Endothelial cell (in vitro differentiated cells): ENCODE measurements around the gene CTNNA2. TPM values are rescaled to one million over a fixed set of nuclear protein-coding genes. Genes with fewer than 3 reads are reported as not detected.
A peak's percentile ranks its signal among the peaks of the same experiment; 100 is the strongest.

ENCODE experiments used
- DNase-seq: peaks from one replicate; pipeline ENCODE4 v3.0.0; 2021; ENCODE audit warnings: low spot score
- H3K27ac Mint-ChIP-seq: one replicate; pipeline ENCODE4 v1.8.0; 2021; ENCODE audit warnings: mixed read lengths, inconsistent platforms; ENCODE audit not compliant: unreplicated experiment
- H3K27me3 Mint-ChIP-seq: one replicate; pipeline ENCODE4 v1.8.0; 2021; ENCODE audit warnings: mild to moderate bottlenecking, moderate library complexity, mixed read lengths, inconsistent platforms; ENCODE audit not compliant: unreplicated experiment
- H3K36me3 Mint-ChIP-seq: one replicate; pipeline ENCODE4 v1.8.0; 2021; ENCODE audit warnings: mild to moderate bottlenecking, low read depth, mixed read lengths, inconsistent platforms; ENCODE audit not compliant: unreplicated experiment
- H3K4me1 Mint-ChIP-seq: one replicate; pipeline ENCODE4 v1.8.0; 2021; ENCODE audit warnings: mild to moderate bottlenecking, mixed read lengths, inconsistent platforms; ENCODE audit not compliant: unreplicated experiment
- H3K4me3 Mint-ChIP-seq: one replicate; pipeline ENCODE4 v1.8.0; 2021; ENCODE audit warnings: mild to moderate bottlenecking, mixed read lengths, inconsistent platforms; ENCODE audit not compliant: unreplicated experiment
- H3K9me3 Mint-ChIP-seq: one replicate; pipeline ENCODE4 v1.8.0; 2021; ENCODE audit warnings: mixed read lengths, inconsistent platforms; ENCODE audit not compliant: unreplicated experiment
- total RNA-seq: library from RNA; stranded (reverse); fragmentation: NEBNext Ultra II Directional; extraction: Animal tissue kit (Norgen Biotek cat#: 25700); gene quantifications from one replicate; pipeline ENCODE4 v1.2.1, GENCODE V29; 2021; ENCODE audit not compliant: unreplicated experiment
- TF ChIP-seq, protein P1 (sequence below): fragments of 200-600 bp; sonication (generic); IDR thresholded peaks from one replicate; pipeline ENCODE4 v1.5.0; 2021; ENCODE audit warnings: antibody characterized with exemption; ENCODE audit not compliant: unreplicated experiment

The CTNNA2 gene
- total RNA-seq, 1 donor from 2014 or later, result 4.7 TPM

DNA sequence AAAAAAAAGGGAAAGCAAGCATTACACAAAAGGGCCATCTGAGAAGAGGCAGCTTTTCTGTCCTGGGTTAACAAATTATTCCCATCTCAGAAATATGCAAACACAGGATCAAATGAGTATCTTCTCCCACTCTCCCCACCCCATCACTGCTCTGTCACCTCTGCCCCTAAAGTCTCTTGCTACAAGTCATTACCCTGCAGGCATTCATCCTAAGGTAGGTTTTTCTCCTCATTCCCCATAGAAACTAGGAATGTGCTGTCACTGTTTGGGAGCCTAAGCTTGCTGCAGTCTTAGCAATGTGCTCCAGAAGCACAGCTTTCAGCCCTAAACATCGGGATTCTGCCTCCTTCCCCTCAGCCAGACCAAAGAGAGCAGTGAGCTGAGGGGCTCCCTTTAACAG, 788.1 kb downstream of the CTNNA2 start:
- TF ChIP-seq, protein P1, sequence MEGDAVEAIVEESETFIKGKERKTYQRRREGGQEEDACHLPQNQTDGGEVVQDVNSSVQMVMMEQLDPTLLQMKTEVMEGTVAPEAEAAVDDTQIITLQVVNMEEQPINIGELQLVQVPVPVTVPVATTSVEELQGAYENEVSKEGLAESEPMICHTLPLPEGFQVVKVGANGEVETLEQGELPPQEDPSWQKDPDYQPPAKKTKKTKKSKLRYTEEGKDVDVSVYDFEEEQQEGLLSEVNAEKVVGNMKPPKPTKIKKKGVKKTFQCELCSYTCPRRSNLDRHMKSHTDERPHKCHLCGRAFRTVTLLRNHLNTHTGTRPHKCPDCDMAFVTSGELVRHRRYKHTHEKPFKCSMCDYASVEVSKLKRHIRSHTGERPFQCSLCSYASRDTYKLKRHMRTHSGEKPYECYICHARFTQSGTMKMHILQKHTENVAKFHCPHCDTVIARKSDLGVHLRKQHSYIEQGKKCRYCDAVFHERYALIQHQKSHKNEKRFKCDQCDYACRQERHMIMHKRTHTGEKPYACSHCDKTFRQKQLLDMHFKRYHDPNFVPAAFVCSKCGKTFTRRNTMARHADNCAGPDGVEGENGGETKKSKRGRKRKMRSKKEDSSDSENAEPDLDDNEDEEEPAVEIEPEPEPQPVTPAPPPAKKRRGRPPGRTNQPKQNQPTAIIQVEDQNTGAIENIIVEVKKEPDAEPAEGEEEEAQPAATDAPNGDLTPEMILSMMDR, result no peak
- no peak for DNase-seq
- Mint-ChIP-seq H3K4me3 (no peak overlapping the region), H3K4me1 (peaks cover 11% of the 10 kb centered on the region), H3K27me3 (peaks cover 25% of the 10 kb centered on the region), H3K9me3 (no peaks in the 10 kb centered on the region), H3K36me3 (no peaks in the 10 kb centered on the region), H3K27ac (no peak overlapping the region)

DNA sequence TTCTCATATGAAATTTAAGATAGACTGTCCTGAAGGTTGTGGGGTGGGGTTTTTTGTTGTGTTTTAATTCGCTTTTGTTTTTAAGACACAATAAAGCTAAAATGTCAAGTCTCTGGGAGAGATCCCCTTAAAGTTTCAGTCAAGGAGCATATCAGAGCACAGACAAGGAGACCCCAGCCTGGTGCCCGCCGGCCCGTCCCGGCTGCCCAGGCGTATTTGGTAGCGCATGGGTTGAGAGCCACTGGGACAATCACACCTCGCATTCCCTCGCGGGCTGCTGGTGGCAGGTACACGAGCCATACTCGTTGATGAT, 789.1 kb downstream of the CTNNA2 start:
- H3K27me3 Mint-ChIP-seq, result peaks cover 28% of the 10 kb centered on the region
- no peak overlapping the region for H3K4me3 Mint-ChIP-seq
- peak; percentile 12 for DNase-seq
- H3K27ac Mint-ChIP-seq, result no peak overlapping the region
- TF ChIP-seq, protein P1, result no peak
- peaks cover 11% of the 10 kb centered on the region for H3K4me1 Mint-ChIP-seq
- no peaks in the 10 kb centered on the region for H3K9me3 Mint-ChIP-seq
- H3K36me3 Mint-ChIP-seq, result no peaks in the 10 kb centered on the region

DNA sequence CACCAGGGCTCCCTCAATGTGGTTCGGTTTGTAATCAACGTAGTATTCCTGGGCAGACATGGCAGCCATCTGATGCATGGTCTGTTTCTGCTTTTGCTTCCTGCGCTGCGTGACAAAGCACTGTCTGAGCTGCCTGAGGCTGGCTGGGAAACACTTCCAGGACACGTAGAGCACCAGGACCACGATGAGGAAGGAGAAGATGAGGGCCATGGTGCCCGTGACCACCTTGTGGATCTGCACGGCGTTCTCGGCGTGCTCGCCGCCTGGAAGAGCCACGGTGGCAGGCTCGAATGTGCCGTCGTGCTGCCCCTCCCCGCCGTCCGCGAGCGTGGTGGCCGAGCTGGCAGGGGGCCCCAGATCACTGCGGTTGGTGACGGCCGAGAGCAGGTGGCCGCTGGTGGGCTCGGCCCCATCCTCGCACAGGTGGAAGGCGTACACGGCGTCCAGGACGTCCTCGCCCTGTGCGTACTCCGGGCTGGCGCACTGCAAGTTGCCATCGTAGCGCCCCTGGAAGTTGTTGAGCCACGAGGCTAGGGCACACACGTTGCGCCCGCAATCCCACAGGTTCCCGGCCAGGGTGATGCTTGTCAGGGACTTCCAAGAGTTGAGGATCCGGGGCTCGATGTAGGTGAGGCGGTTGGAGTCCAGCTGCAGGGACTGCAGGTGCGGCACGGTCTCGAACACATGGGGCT, 789.6 kb downstream of the CTNNA2 start:
- Mint-ChIP-seq H3K4me3 (peak overlapping the region; percentile 83), H3K4me1 (peaks cover 11% of the 10 kb centered on the region)

DNA sequence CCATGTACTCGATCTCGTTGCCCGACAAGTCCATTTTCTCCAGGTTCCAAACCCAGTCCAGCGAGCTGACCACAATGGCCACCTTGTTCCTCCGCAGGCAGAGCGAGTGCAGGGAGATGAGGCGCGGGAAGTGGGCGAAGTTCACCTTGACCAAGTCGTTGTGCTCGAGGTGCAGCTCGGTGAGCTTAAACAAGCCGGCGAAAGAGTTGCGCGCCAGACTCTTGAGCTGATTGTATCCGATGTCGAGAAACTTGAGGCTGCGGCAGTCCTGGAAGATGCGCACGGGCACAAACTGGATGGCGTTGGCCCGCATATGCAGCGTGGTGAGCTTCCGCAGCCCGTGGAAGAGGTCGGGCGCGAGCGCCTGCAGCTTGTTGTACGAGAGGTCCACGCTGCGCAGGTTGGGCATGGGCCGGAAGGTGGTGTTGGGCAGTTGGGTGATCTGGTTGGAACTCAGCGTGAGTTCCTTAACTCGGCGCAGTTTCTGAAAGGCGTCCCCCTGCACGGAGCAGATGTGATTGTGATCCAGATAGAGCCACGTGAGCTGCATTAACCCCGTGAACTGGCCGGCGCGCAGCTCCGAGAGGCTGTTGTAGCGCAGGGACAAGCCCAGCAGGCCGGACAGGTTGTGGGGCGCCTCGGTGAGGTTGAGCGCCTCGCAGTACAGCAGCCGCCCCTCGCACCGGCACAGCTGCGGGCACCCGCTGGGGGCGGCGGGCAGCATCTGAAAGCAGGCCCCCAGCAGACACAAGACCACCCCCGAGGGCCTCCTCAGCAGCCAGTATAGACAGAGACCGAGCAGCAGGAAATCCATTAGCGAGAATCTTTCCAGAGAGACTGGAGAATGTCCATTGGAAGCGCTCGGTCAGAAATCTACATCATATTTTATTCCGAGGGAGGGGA, 790.4 kb downstream of the CTNNA2 start:
- TF ChIP-seq, protein P1, result no peak
- Mint-ChIP-seq H3K27me3 (peaks cover 26% of the 10 kb centered on the region), H3K4me1 (peaks cover 11% of the 10 kb centered on the region), H3K36me3 (no peaks in the 10 kb centered on the region), H3K27ac (no peak overlapping the region), H3K9me3 (no peaks in the 10 kb centered on the region), H3K4me3 (peak overlapping the region; percentile 83)
- peak; percentile 24 for DNase-seq

More for the DNA sequence above, 789.6 kb downstream of the CTNNA2 start:
- TF ChIP-seq, protein P1, result no peak
- Mint-ChIP-seq H3K27ac (no peak overlapping the region), H3K9me3 (no peaks in the 10 kb centered on the region), H3K36me3 (no peaks in the 10 kb centered on the region), H3K27me3 (peaks cover 26% of the 10 kb centered on the region)
- DNase-seq, result peak; percentile 22
